Heart left ventricle (tissue), 16 donors: Measurements from ENCODE around the gene EMD. TPM values are rescaled to one million over a fixed set of nuclear protein-coding genes. Genes with fewer than 3 reads are reported as not detected.
"Not testable (repeated sequence)": the region's sequence is repeated elsewhere in the genome, so short reads cannot be mapped to it uniquely, and the experiment has no call there.

Experiments used
- ATAC-seq, 4 donors: fragments of 200-7000 bp; cut with Tn5 transposase; one replicate each; pipeline ENCODE4 v1.9.1; 2020 to 2022; ENCODE audit warnings: moderate library complexity in 4 of 4, mild to moderate bottlenecking in 3 of 4, moderate number of reproducible peaks in 1 of 4
- DNase-seq, 5 donors: peaks; one replicate each; pipeline ENCODE4 v3.0.0-alpha.2; 2020
- H3K27ac ChIP-seq, 12 donors: fragments of 200-600 bp; sonication (generic) in 4 of 12; one replicate each; pipeline versions ENCODE4 v1.5.0 to v1.8.0; 2016 to 2022; ENCODE audit warnings: mild to moderate bottlenecking in 2 of 12
- H3K27me3 ChIP-seq, 9 donors: fragments of 200-600 bp; sonication (generic) in 2 of 9; one replicate each; pipeline versions ENCODE4 v1.5.1 to v1.8.0; 2016 to 2022; ENCODE audit warnings: mild to moderate bottlenecking in 3 of 9
- H3K36me3 ChIP-seq, 9 donors: fragments of 200-600 bp; sonication (generic) in 2 of 9; one replicate each; pipeline versions ENCODE4 v1.5.0 to v1.8.0; 2018 to 2022; ENCODE audit warnings: mild to moderate bottlenecking in 2 of 9
- H3K4me1 ChIP-seq, 12 donors: fragments of 200-600 bp; sonication (generic) in 4 of 12; one replicate each; pipeline versions ENCODE4 v1.5.0 to v1.8.0; 2016 to 2022; ENCODE audit warnings: mild to moderate bottlenecking in 3 of 12
- H3K4me3 ChIP-seq, 12 donors: fragments of 200-600 bp; sonication (generic) in 4 of 12; one replicate each; pipeline versions ENCODE4 v1.5.0 to v1.8.0; 2017 to 2022; ENCODE audit warnings: mild to moderate bottlenecking in 9 of 12, moderate library complexity in 4 of 12
- H3K9me3 ChIP-seq, 12 donors: fragments of 200-600 bp; sonication (generic) in 4 of 12; one replicate each; pipeline versions ENCODE4 v1.5.0 to v1.8.0; 2016 to 2022; ENCODE audit warnings: mild to moderate bottlenecking in 1 of 12
- POLR2A ChIP-seq, 2 donors: fragments of 450-650 bp; IDR thresholded peaks; one replicate each; pipeline ENCODE4 v1.6.1; 2017; ENCODE audit warnings: antibody characterized with exemption in 2 of 2, mild to moderate bottlenecking in 2 of 2, moderate library complexity in 2 of 2
- WGBS, 4 donors: extraction: QIAGEN DNeasy Blood & Tissue Kit in 2 of 4; methylation state at CpG; one replicate each; pipeline versions ENCODE4 v1.1.5 to v1.1.7; 2013 to 2018; 5-methylcytosine and 5-hydroxymethylcytosine counted together
- intact Hi-C, 10 donors: fragments of 100-400 bp; cut with DNase I; formaldehyde crosslinking; loops; one replicate each; pipeline versions ENCODE4 v1.11.1 to v1.14.2; 2022
- polyA plus RNA-seq, 2 donors: library from polyadenylated mRNA; stranded (reverse); fragments of 200-250 nt; gene quantifications; one replicate each; pipeline ENCODE4 v1.2.3, GENCODE V29; 2013
- total RNA-seq, 9 donors: library from RNA; depleted of rRNA in 2 of 9; stranded (reverse); fragments of >200 nt in 2 of 9; fragmentation: NEBNext Ultra II Directional in 3 of 9; extraction: Animal tissue kit (Norgen Biotek cat#: 25700) in 3 of 9; gene quantifications; one replicate each; pipeline versions ENCODE4 v1.1.0 to v1.2.4, GENCODE V29; 2016 to 2023
- TF ChIP-seq, protein P1 (sequence below), 12 donors: fragments of 200-600 bp; sonication (generic) in 4 of 12; IDR thresholded peaks; one replicate each; pipeline versions ENCODE4 v1.5.0 to v1.8.0; 2018 to 2022; ENCODE audit warnings: antibody characterized with exemption in 12 of 12, mild to moderate bottlenecking in 5 of 12
- donor health status: ischemic (EF 13 %, LVEDD 7.1; RV severe dilation, severe dysfunction).
- donor health status: healthy with polysubstance abuse.
- donor health status: DM: no; HTN: yes; CAD: no.
- donor health status: DM: no; HTN: no; CAD: no.
- donor health status: ischemic (EF 25% LVEDD 6.9; RV normal size, moderate dysfunction).
- donor health status: ischemic (EF 25% LVEDD 5.7; RV mildly dilated, moderate dysfunction).
- donor health status: healthy.
- donor health status: DM: yes; HTN: yes; CAD: no.
- donor health status: ischemic (EF 35%, LVEDD 5.7; RV mildly dilated, moderate dysfunction).
- donor health status: nonischemic (EF 11% LVEDD 7.7; RV severe dilation, severe dysfunction).
- donor health status: DM: yes; HTN: yes; CAD: no.
- donor health status: PGD.
- donor health status: ischemic (EF 29% LVEDD 5.4; RV normal size, mild dysfunction).
- donor health status: nonischemic (EF 23%, LVEDD 6.1; RV moderate dilation, normal function).

Gene EMD
- total and polyA plus RNA-seq, 11 donors, result 37.6 to 152 (median 53.8) TPM

DNA sequence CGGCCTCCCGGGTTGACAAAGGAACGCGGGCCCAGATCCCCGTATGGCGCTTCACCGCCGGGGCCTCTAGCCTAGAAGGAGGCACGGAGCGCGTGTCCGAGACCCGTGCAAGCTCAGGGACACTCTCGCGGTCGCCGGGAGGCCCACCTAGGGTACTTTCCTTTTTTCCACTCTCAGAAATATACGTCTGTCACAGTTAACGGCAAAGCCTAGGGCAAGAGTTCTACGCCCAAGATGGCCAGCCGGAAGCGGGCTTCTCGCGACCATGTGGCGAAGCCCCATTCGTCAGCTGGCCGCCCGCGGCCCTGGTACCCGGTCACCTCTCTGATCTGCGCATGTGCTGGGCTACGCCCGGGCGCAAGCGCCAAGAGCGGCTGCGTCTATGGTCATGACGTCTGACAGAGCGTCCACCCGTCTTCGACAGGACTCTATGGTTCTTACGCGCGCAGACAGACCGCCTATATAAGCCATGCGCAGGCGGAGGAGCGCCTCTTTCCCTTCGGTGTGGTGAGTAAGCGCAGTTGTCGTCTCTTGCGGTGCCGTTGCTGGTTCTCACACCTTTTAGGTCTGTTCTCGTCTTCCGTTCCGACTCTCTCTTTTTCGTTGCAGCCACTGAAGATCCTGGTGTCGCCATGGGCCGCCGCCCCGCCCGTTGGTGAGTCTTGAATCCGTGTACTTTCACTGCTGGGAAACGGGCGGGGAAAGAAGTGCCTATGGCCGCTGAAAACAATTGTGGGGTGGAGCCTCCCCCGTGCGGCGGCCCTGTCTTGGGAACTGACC, 19.0 kb downstream of the EMD start, which contains the start of gene RPL10:
Gene RPL10, plus strand, starts transcription at position 490 of the 780 bp plus-strand sequence. Its CDS starts 143 bp downstream, at position 633.
- peak within 1 kb of the TSS; percentile 67 to 99 (median 86) for H3K4me3 ChIP-seq
- H3K9me3 ChIP-seq, result no peaks in the 10 kb centered on the region
- no peaks in the 10 kb centered on the region for H3K27me3 ChIP-seq
- ATAC-seq, result peak; percentile 87 to 97 (median 92)
- H3K4me1 ChIP-seq, result peaks cover 0 to 16% (median 10%) of the 10 kb centered on the region in 12 donors
- H3K36me3 ChIP-seq, result peaks cover 0 to 31% (median 24%) of the 10 kb centered on the region in 9 donors
- peak within 1 kb of the TSS; percentile 98 to 100 (median 98) for H3K27ac ChIP-seq
- intact Hi-C loops, result loop anchor here in 2 of 10 donors (5.0 kb wide), 4 partner anchors 79 to 139 kb away; partner anchors contain the start of genes FAM3A (in 1 of the 2), LAGE3 (in 1 of the 2) and SLC10A3 (in 1 of the 2)
- peak in 1 of 2 donors; percentile 91 for TF ChIP-seq POLR2A (IDR thresholded peaks at IDR 0.05)
- TF ChIP-seq, protein P1, sequence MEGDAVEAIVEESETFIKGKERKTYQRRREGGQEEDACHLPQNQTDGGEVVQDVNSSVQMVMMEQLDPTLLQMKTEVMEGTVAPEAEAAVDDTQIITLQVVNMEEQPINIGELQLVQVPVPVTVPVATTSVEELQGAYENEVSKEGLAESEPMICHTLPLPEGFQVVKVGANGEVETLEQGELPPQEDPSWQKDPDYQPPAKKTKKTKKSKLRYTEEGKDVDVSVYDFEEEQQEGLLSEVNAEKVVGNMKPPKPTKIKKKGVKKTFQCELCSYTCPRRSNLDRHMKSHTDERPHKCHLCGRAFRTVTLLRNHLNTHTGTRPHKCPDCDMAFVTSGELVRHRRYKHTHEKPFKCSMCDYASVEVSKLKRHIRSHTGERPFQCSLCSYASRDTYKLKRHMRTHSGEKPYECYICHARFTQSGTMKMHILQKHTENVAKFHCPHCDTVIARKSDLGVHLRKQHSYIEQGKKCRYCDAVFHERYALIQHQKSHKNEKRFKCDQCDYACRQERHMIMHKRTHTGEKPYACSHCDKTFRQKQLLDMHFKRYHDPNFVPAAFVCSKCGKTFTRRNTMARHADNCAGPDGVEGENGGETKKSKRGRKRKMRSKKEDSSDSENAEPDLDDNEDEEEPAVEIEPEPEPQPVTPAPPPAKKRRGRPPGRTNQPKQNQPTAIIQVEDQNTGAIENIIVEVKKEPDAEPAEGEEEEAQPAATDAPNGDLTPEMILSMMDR (IDR thresholded peaks at IDR 0.05), result no peak
- peak; percentile 92 to 97 (median 96) for DNase-seq
- 0 to 52% (median 14%) methylated on average over 63 to 69 of the region's 69 CpGs for WGBS, 4 donors

DNA sequence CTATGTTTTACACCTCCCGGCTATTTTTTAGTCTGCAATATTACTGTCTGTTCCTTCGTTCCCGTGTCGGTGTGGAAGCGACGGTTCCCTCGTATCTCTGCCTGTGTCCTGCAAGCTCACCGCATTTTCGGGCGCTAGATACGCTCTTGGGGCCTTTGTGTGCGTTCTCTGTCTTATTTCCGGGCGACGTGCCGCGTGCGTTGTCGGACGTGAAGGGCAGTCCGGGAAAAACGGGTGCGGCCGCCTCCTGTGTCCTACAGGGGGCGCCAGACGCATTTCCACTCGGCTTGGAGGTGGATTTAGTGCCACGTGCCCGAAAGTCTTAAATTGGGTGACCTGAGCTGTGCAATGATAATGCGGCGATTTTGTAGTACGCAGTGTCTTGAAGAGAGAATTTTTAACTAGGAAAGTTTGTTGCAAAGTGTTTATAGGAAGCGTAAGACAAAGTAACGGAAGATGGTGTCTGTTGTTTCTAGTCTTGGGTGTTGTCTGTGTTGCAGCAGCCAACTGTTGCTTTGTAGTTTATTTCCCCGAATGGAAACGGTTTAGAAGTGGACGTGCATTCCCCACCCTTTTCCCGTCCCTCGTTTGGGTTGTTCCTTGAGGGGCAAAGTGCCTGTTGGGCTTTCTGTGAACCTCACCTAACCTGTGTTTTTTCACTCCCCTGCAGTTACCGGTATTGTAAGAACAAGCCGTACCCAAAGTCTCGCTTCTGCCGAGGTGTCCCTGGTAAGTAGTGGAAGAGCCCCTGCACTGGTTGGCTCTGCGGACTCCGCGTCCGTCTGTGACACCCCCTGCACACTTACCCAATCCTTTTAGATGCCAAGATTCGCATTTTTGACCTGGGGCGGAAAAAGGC, 19.8 kb downstream of the EMD start:
- H3K36me3 ChIP-seq, result peaks cover 0 to 31% (median 24%) of the 10 kb centered on the region in 9 donors
- intact Hi-C loops, result loop anchor here in 2 of 10 donors (5.0 kb wide), 4 partner anchors 78 to 138 kb away; partner anchors contain the start of genes FAM3A (in 1 of the 2), LAGE3 (in 1 of the 2) and SLC10A3 (in 1 of the 2)
- H3K9me3 ChIP-seq, result no peaks in the 10 kb centered on the region
- peak; percentile 33 to 71 (median 60) for ATAC-seq
- 1 to 40% (median 18%) methylated on average over 49 of the region's 49 CpGs for WGBS, 4 donors
- TF ChIP-seq, protein P1 (IDR thresholded peaks at IDR 0.05), result peak; percentile 65 to 87 (median 78)
- TF ChIP-seq POLR2A (IDR thresholded peaks at IDR 0.05), result no peak
- peak overlapping the region; percentile 98 to 100 (median 98) for H3K27ac ChIP-seq
- peak overlapping the region; percentile 67 to 99 (median 86) for H3K4me3 ChIP-seq
- peak; percentile 84 to 92 (median 87) for DNase-seq
- H3K4me1 ChIP-seq, result peaks cover 0 to 16% (median 10%) of the 10 kb centered on the region in 12 donors
- H3K27me3 ChIP-seq, result no peaks in the 10 kb centered on the region

DNA sequence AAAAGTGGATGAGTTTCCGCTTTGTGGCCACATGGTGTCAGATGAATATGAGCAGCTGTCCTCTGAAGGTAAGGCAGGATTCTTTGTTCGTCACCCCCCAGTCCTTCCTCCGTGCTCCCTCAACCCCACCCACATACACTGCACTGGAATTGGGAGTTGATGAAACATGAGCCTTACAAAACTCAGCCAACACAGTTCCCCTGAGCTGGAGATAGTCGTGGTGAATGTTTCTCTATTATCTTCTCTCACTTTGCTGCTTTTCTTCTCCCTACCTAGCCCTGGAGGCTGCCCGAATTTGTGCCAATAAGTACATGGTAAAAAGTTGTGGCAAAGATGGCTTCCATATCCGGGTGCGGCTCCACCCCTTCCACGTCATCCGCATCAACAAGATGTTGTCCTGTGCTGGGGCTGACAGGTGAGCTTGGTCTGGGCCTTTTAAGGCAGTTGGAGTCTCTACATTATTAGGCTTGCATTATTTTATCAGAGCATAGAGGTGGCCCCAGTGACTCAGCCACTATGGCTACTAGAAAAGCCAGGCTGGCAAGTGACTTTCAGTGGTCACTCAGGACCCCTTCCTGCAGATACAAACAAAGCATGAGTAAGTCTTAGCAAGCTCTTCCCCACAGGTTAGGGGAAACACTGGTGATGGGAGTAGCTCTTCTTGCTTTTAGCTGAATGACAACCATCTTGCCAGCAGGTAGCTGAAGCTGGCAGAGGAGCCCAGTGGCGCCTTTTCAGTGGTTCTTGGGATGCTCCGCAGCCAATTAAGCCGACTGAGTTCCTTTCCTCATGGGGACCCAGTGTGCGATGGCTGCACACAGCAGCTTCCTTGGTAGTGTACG, 20.7 kb downstream of the EMD start:
- Histone ChIP-seq H3K36me3 (peaks cover 0 to 31% (median 24%) of the 10 kb centered on the region in 9 donors), H3K27me3 (no peaks in the 10 kb centered on the region), H3K4me3 (peak overlapping the region; percentile 67 to 99 (median 86)), H3K9me3 (no peaks in the 10 kb centered on the region), H3K27ac (peak overlapping the region in 11 of 12 donors; percentile 98 to 100 (median 99)), H3K4me1 (peaks cover 0 to 16% (median 10%) of the 10 kb centered on the region in 12 donors)
- ATAC-seq (no peak), DNase-seq (peak in 1 of 5 donors; percentile 11)
- 37 to 62% (median 46%) methylated on average over 10 to 14 of the region's 14 CpGs for WGBS, 4 donors
- TF ChIP-seq, protein P1 (IDR thresholded peaks at IDR 0.05), result no peak
- no peak for TF ChIP-seq POLR2A (IDR thresholded peaks at IDR 0.05)
- intact Hi-C loops, result loop anchor here in 2 of 10 donors (5.0 kb wide), 5 partner anchors 38 to 138 kb away; partner anchors contain the start of genes FAM3A (in 1 of the 2), GDI1 (in 1 of the 2), LAGE3 (in 1 of the 2) and SLC10A3 (in 1 of the 2)

DNA sequence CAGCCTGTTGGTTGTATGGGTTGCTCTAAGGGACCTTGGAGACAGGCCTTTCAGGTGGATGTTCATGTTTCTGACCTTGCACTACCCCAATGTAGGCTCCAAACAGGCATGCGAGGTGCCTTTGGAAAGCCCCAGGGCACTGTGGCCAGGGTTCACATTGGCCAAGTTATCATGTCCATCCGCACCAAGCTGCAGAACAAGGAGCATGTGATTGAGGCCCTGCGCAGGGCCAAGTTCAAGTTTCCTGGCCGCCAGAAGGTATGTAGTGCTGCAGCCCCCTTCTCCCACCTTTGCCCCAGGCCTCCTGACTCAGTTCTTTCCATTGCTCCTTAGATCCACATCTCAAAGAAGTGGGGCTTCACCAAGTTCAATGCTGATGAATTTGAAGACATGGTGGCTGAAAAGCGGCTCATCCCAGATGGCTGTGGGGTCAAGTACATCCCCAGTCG, 21.3 kb downstream of the EMD start:
- H3K36me3 ChIP-seq, result peaks cover 0 to 31% (median 24%) of the 10 kb centered on the region in 9 donors
- H3K4me1 ChIP-seq, result peaks cover 0 to 16% (median 10%) of the 10 kb centered on the region in 12 donors
- peak in 1 of 5 donors; percentile 18 for DNase-seq
- H3K4me3 ChIP-seq, result peak overlapping the region in 5 of 12 donors; percentile 67 to 99 (median 85)
- H3K27ac ChIP-seq, result peak overlapping the region in 1 of 12 donors; percentile 98
- 54 to 74% (median 62%) methylated on average over 6 of the region's 6 CpGs for WGBS, 4 donors
- H3K9me3 ChIP-seq, ATAC-seq, H3K27me3 ChIP-seq: not testable (repeated sequence)
- intact Hi-C loops, result loop anchor here in 1 of 10 donors (5.0 kb wide), 1 partner anchor 37 kb away; the partner anchor contains the start of gene GDI1
